ENCODE data around the gene DCTD. TPM values are rescaled to one million over a fixed set of nuclear protein-coding genes. Genes with fewer than 3 reads are reported as not detected.

DCTD gene
- total RNA-seq, 2 donors from 2014 or later = 50.5 to 62.2 TPM

- Histone ChIP-seq H3K27me3 (replicated peaks; ENCODE audit: insufficient read depth) (no peaks in the 10 kb centered on the region), H3K36me3 (peaks cover 12% of the 10 kb centered on the region), H3K9me3 (no peaks in the 10 kb centered on the region), H3K4me1 (ENCODE audit: control insufficient read depth in 1 of 2, low read depth in 2 of 2) (no peaks in the 10 kb centered on the region), H3K27ac (no peak overlapping the region), H3K4me3 (no peak overlapping the region)
- no peak for TF ChIP-seq CTCF (IDR thresholded peaks at IDR 0.05)
- ATAC-seq (ENCODE audit: insufficient number of reproducible peaks, low FRiP score, low read depth) = no peak
- no peak for DNase-seq (ENCODE audit: low spot score)
These were observed 39.8 kb downstream of the DCTD start for GRCh38 chr4:182877326-182877883.

GRCh38 chr4:182876427-182876826 is 40.8 kb downstream of the DCTD start:
- Histone ChIP-seq H3K27me3 (replicated peaks; ENCODE audit: insufficient read depth) (no peaks in the 10 kb centered on the region), H3K9me3 (no peaks in the 10 kb centered on the region), H3K36me3 (peaks cover 12% of the 10 kb centered on the region), H3K27ac (no peak overlapping the region), H3K4me3 (no peak overlapping the region), H3K4me1 (ENCODE audit: control insufficient read depth in 1 of 2, low read depth in 2 of 2) (no peaks in the 10 kb centered on the region)
- DNase-seq (ENCODE audit: low spot score) = no peak
- TF ChIP-seq CTCF (IDR thresholded peaks at IDR 0.05) = no peak
- ATAC-seq (ENCODE audit: insufficient number of reproducible peaks, low FRiP score, low read depth) = no peak

- Histone ChIP-seq H3K4me3 (no peak overlapping the region), H3K9me3 (no peaks in the 10 kb centered on the region), H3K27me3 (replicated peaks; ENCODE audit: insufficient read depth) (no peaks in the 10 kb centered on the region), H3K36me3 (peaks cover 8% of the 10 kb centered on the region), H3K4me1 (ENCODE audit: control insufficient read depth in 1 of 2, low read depth in 2 of 2) (no peaks in the 10 kb centered on the region), H3K27ac (no peak overlapping the region)
- DNase-seq (ENCODE audit: low spot score) = no peak
- no peak for TF ChIP-seq CTCF (IDR thresholded peaks at IDR 0.05)
- no peak for ATAC-seq (ENCODE audit: insufficient number of reproducible peaks, low FRiP score, low read depth)
These were observed 41.5 kb downstream of the DCTD start for GRCh38 chr4:182875453-182876405.

GRCh38 chr4:182874797-182875345 is 42.3 kb downstream of the DCTD start:
- DNase-seq (ENCODE audit: low spot score) = no peak

More at GRCh38 chr4:182874797-182875345, 42.3 kb downstream of the DCTD start:
- Histone ChIP-seq H3K4me3 (no peak overlapping the region), H3K36me3 (peaks cover 8% of the 10 kb centered on the region), H3K27me3 (replicated peaks; ENCODE audit: insufficient read depth) (no peaks in the 10 kb centered on the region), H3K4me1 (ENCODE audit: control insufficient read depth in 1 of 2, low read depth in 2 of 2) (no peaks in the 10 kb centered on the region), H3K9me3 (no peaks in the 10 kb centered on the region), H3K27ac (no peak overlapping the region)
- ATAC-seq (ENCODE audit: insufficient number of reproducible peaks, low FRiP score, low read depth) = no peak
- TF ChIP-seq CTCF (IDR thresholded peaks at IDR 0.05) = no peak

All from thoracic aorta (tissue), 2 donors.